Liver (tissue), 9 donors: Measurements from ENCODE around the gene GIT2. TPM values are rescaled to one million over a fixed set of nuclear protein-coding genes. Genes with fewer than 3 reads are reported as not detected.

Experiments used
- DNase-seq: peaks from one replicate; pipeline ENCODE4 v3.0.0-alpha.2; 2017; ENCODE audit warnings: low spot score
- H3K27ac ChIP-seq, 2 donors: one replicate each; pipeline ENCODE4 v1.7.0; 2013; ENCODE audit warnings: inconsistent platforms in 2 of 2, low read length in 2 of 2, control low read depth in 1 of 2, low read depth in 1 of 2, mild to moderate bottlenecking in 1 of 2
- H3K27me3 ChIP-seq, 4 donors: one replicate each; pipeline versions ENCODE4 v1.6.1 to v1.7.0; 2013; ENCODE audit warnings: low read length in 3 of 4, inconsistent platforms in 1 of 4, mild to moderate bottlenecking in 1 of 4, moderate library complexity in 1 of 4; ENCODE audit not compliant: control insufficient read depth in 4 of 4, insufficient read depth in 4 of 4
- H3K36me3 ChIP-seq, 4 donors: one replicate each; pipeline versions ENCODE4 v1.6.1 to v1.7.0; 2013; ENCODE audit warnings: low read length in 3 of 4, mild to moderate bottlenecking in 3 of 4, low read depth in 1 of 4, moderate library complexity in 1 of 4; ENCODE audit not compliant: control insufficient read depth in 4 of 4, insufficient read depth in 3 of 4
- H3K4me1 ChIP-seq, 4 donors: one replicate each; pipeline versions ENCODE4 v1.6.1 to v1.7.0; 2013; ENCODE audit warnings: low read length in 3 of 4, mild to moderate bottlenecking in 3 of 4, moderate library complexity in 1 of 4; ENCODE audit not compliant: control insufficient read depth in 4 of 4, insufficient read depth in 4 of 4
- H3K4me3 ChIP-seq, 3 donors: one replicate each; pipeline versions ENCODE4 v1.6.1 to v1.7.0; 2013; ENCODE audit warnings: low read length in 3 of 3, control low read depth in 1 of 3, low read depth in 1 of 3, mild to moderate bottlenecking in 1 of 3
- H3K9ac ChIP-seq, 2 donors: one replicate each; pipeline ENCODE4 v1.7.0; 2013; ENCODE audit warnings: low read length in 2 of 2, mild to moderate bottlenecking in 2 of 2, moderate library complexity in 2 of 2, control low read depth in 1 of 2, low read depth in 1 of 2
- H3K9me3 ChIP-seq, 4 donors: one replicate each; pipeline versions ENCODE4 v1.6.1 to v1.7.0; 2013; ENCODE audit warnings: low read length in 3 of 4; ENCODE audit not compliant: control insufficient read depth in 4 of 4
- ATF3 ChIP-seq: IDR thresholded peaks from 2 replicates; pipeline ENCODE4 v1.6.1; 2016; ENCODE audit warnings: antibody characterized with exemption
- CTCF ChIP-seq: fragments of 150-350 bp; IDR thresholded peaks from 2 replicates; pipeline ENCODE4 v1.5.1; 2017; ENCODE audit warnings: improper control_type of control experiment, low read depth, low read length; ENCODE audit not compliant: missing input control
- EGR1 ChIP-seq, 2 donors: IDR thresholded peaks; 2 replicates each; pipeline ENCODE4 v1.6.1; 2016 to 2018; ENCODE audit warnings: antibody characterized with exemption in 2 of 2, low read depth in 2 of 2
- FOXA1 ChIP-seq: IDR thresholded peaks from 2 replicates; pipeline ENCODE4 v1.6.1; 2016; ENCODE audit warnings: antibody characterized with exemption
- FOXA2 ChIP-seq: IDR thresholded peaks from 2 replicates; pipeline ENCODE4 v1.6.1; 2016; ENCODE audit warnings: antibody characterized with exemption
- GABPA ChIP-seq, 2 donors: IDR thresholded peaks in 1 of 2; conservative IDR thresholded peaks in 1 of 2; 2 replicates each; pipeline ENCODE4 v1.6.1; 2016; ENCODE audit warnings: antibody characterized with exemption in 2 of 2, mild to moderate bottlenecking in 1 of 2, moderate library complexity in 1 of 2
- HNF4A ChIP-seq, 2 donors: conservative IDR thresholded peaks; 2 replicates each; pipeline ENCODE4 v1.6.1; 2016; ENCODE audit warnings: antibody characterized with exemption in 2 of 2, mild to moderate bottlenecking in 2 of 2
- HNF4G ChIP-seq: IDR thresholded peaks from 2 replicates; pipeline ENCODE4 v1.6.1; 2016; ENCODE audit warnings: antibody characterized with exemption
- JUND ChIP-seq, 2 donors: IDR thresholded peaks; 2 replicates each; pipeline ENCODE4 v1.6.1; 2016; ENCODE audit warnings: antibody characterized with exemption in 2 of 2
- MAX ChIP-seq: IDR thresholded peaks from 2 replicates; pipeline ENCODE4 v1.6.1; 2016; ENCODE audit warnings: antibody characterized with exemption
- NR2F2 ChIP-seq: IDR thresholded peaks from 2 replicates; pipeline ENCODE4 v1.6.1; 2016; ENCODE audit warnings: antibody characterized with exemption
- RAD21 ChIP-seq, 2 donors: IDR thresholded peaks; 2 replicates each; pipeline ENCODE4 v1.6.1; 2016; ENCODE audit warnings: antibody characterized with exemption in 2 of 2, mild to moderate bottlenecking in 2 of 2
- RXRA ChIP-seq, 2 donors: IDR thresholded peaks; 2 replicates each; pipeline ENCODE4 v1.6.1; 2017 to 2018; ENCODE audit warnings: antibody characterized with exemption in 2 of 2, mild to moderate bottlenecking in 1 of 2
- SP1 ChIP-seq: IDR thresholded peaks from 2 replicates; pipeline ENCODE4 v1.6.1; 2018; ENCODE audit warnings: antibody characterized with exemption, mild to moderate bottlenecking
- TAF1 ChIP-seq: conservative IDR thresholded peaks from 2 replicates; pipeline ENCODE4 v1.6.1; 2016; ENCODE audit warnings: antibody characterized with exemption, mild to moderate bottlenecking
- YY1 ChIP-seq: IDR thresholded peaks from 2 replicates; pipeline ENCODE4 v1.6.1; 2016; ENCODE audit warnings: antibody characterized with exemption, mild to moderate bottlenecking
- ZBTB33 ChIP-seq: IDR thresholded peaks from 2 replicates; pipeline ENCODE4 v1.6.1; 2016; ENCODE audit warnings: antibody characterized with exemption
- WGBS: extraction: QIAGEN DNeasy Blood & Tissue Kit; methylation state at CpG from one replicate; pipeline ENCODE4 v1.1.7; 2013; 5-methylcytosine and 5-hydroxymethylcytosine counted together
- polyA plus RNA-seq, 2 donors: library from polyadenylated mRNA; stranded (reverse) in 1 of 2; unstranded in 1 of 2; fragments of 200-250 nt in 1 of 2; fragments of >200 nt in 1 of 2; fragmentation: Nextera tagmentation in 1 of 2; extraction: Ambion mirVana in 1 of 2; gene quantifications; one replicate each; pipeline versions ENCODE4 v1.2.1 to v1.2.3, GENCODE V29; 2013 to 2015
- total RNA-seq, 2 donors: library from RNA; depleted of rRNA; stranded (reverse); fragments of >200 nt; gene quantifications; one replicate each; pipeline ENCODE4 v1.2.3, GENCODE V29; 2014
- TF ChIP-seq, protein P1 (sequence below): IDR thresholded peaks from 2 replicates; pipeline ENCODE4 v1.6.1; 2016; ENCODE audit warnings: antibody characterized with exemption, mild to moderate bottlenecking
- donor health status: healthy.
- donor health status: healthy.
- donor health status: healthy.
- donor health status: healthy.
- donor health status: healthy.

Gene GIT2
- total and polyA plus RNA-seq, 4 donors = 6.7 to 30.4 (median 16.7) TPM

GRCh38 chr12:110042264-110042663 lies 46.1 kb upstream of the GIT2 start:
- DNase-seq = no peak
- Histone ChIP-seq H3K36me3 (peaks cover 0 to 10% (median 8%) of the 10 kb centered on the region in 4 donors), H3K9me3 (no peaks in the 10 kb centered on the region), H3K27me3 (no peaks in the 10 kb centered on the region), H3K9ac (no peak overlapping the region), H3K4me1 (peaks cover 10 to 48% (median 37%) of the 10 kb centered on the region in 4 donors), H3K4me3 (no peak overlapping the region), H3K27ac (peak overlapping the region; percentile 93 to 95)
- WGBS = 39% methylated on average over 3 of the region's 3 CpGs
- no peak for TF ChIP-seq TAF1
- TF ChIP-seq GABPA (IDR thresholded peaks at IDR 0.05 in 1 of 2, conservative IDR thresholded peaks at IDR 0.05 in 1 of 2) = peak in 1 of 2 donors; percentile 59
- no peak for TF ChIP-seq HNF4G
- peak; percentile 98 for TF ChIP-seq YY1
- TF ChIP-seq MAX = peak; percentile 70
- peak; percentile 72 to 73 for TF ChIP-seq HNF4A (conservative IDR thresholded peaks at IDR 0.05)
- TF ChIP-seq FOXA2 = peak; percentile 85
- peak in 1 of 2 donors; percentile 57 for TF ChIP-seq JUND (IDR thresholded peaks at IDR 0.05)
- TF ChIP-seq, protein P1, sequence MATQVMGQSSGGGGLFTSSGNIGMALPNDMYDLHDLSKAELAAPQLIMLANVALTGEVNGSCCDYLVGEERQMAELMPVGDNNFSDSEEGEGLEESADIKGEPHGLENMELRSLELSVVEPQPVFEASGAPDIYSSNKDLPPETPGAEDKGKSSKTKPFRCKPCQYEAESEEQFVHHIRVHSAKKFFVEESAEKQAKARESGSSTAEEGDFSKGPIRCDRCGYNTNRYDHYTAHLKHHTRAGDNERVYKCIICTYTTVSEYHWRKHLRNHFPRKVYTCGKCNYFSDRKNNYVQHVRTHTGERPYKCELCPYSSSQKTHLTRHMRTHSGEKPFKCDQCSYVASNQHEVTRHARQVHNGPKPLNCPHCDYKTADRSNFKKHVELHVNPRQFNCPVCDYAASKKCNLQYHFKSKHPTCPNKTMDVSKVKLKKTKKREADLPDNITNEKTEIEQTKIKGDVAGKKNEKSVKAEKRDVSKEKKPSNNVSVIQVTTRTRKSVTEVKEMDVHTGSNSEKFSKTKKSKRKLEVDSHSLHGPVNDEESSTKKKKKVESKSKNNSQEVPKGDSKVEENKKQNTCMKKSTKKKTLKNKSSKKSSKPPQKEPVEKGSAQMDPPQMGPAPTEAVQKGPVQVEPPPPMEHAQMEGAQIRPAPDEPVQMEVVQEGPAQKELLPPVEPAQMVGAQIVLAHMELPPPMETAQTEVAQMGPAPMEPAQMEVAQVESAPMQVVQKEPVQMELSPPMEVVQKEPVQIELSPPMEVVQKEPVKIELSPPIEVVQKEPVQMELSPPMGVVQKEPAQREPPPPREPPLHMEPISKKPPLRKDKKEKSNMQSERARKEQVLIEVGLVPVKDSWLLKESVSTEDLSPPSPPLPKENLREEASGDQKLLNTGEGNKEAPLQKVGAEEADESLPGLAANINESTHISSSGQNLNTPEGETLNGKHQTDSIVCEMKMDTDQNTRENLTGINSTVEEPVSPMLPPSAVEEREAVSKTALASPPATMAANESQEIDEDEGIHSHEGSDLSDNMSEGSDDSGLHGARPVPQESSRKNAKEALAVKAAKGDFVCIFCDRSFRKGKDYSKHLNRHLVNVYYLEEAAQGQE = peak; percentile 18
- peak; percentile 82 for TF ChIP-seq SP1
- TF ChIP-seq CTCF = no peak
- TF ChIP-seq NR2F2 = no peak
- TF ChIP-seq FOXA1 = peak; percentile 31
- TF ChIP-seq RXRA (IDR thresholded peaks at IDR 0.05) = peak; percentile 68 to 81
- peak; percentile 44 to 45 for TF ChIP-seq RAD21 (IDR thresholded peaks at IDR 0.05)
- TF ChIP-seq EGR1 (IDR thresholded peaks at IDR 0.05; ENCODE audit: low read depth in 2 of 2) = peak in 1 of 2 donors; percentile 47
- peak; percentile 8 for TF ChIP-seq ATF3
- TF ChIP-seq ZBTB33 = peak; percentile 47
